Astrocyte of the cerebellum (primary cell): Measurements from ENCODE around the gene TNFRSF12A.

ENCODE experiments used
- DNase-seq: peaks from one replicate; pipeline ENCODE4 v3.0.0-alpha.2; 2011; ENCODE audit warnings: low read depth
- H3K4me3 ChIP-seq: 2 replicates; pipeline ENCODE4 v1.5.1; 2011; ENCODE audit warnings: mild to moderate bottlenecking, low read depth, low read length, moderate library complexity
- in situ Hi-C: cut with HindIII; loops from 2 replicates; pipeline ENCODE4 v1.10.0; 2017; ENCODE audit warnings: low sequenced_read_pairs
- TF ChIP-seq, protein P1 (sequence below): IDR thresholded peaks from 2 replicates; pipeline ENCODE4 v1.5.1; 2012; ENCODE audit warnings: low read length, low read depth, moderate library complexity, mild to moderate bottlenecking; ENCODE audit errors: missing control alignments

Gene TNFRSF12A

DNA sequence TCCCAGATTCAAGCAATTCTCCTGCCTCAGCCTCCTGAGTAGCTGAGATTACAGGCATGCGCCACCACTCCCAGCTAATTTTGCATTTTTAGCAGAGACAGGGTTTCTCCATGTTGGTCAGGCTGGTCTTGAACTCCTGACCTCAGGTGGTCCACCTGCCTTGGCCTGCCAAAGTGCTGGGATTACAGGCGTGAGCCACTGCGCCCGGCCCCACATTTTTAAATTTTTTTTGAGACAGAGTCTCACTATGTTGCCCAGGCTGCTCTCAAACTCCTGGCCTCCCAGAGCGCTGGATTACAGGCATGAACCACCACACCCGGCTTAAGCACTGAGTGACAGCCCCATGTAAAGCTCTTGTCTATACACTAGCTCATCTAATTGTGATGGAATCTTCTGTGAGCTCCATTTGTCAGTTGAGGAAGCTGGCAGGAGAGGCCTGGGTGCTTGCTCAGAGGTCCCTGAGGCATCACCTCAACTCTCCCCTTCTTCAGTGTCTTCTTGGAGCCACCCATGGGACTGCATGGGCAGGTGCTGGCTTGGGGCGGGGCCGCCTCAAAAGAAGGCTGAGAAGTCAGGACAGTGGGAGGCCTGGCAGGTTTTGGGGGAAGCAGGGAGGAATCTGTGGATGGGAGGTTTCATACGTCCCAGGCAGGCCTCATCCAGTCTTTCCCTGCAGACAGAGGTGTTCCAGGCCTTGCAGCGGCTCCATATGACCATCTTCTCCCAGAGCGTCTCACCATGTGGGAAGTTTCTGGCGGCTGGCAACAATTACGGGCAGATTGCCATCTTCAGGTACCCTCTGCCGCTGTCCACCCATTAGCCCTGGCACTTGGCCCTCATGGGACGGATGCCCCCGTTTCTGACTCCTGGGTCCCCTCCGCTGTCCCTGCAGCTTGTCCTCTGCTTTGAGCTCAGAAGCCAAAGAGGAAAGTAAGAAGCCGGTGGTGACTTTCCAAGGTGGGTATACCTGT is 5.1 kb downstream of the TNFRSF12A start:
- no peak overlapping the region for H3K4me3 ChIP-seq
- TF ChIP-seq, protein P1, sequence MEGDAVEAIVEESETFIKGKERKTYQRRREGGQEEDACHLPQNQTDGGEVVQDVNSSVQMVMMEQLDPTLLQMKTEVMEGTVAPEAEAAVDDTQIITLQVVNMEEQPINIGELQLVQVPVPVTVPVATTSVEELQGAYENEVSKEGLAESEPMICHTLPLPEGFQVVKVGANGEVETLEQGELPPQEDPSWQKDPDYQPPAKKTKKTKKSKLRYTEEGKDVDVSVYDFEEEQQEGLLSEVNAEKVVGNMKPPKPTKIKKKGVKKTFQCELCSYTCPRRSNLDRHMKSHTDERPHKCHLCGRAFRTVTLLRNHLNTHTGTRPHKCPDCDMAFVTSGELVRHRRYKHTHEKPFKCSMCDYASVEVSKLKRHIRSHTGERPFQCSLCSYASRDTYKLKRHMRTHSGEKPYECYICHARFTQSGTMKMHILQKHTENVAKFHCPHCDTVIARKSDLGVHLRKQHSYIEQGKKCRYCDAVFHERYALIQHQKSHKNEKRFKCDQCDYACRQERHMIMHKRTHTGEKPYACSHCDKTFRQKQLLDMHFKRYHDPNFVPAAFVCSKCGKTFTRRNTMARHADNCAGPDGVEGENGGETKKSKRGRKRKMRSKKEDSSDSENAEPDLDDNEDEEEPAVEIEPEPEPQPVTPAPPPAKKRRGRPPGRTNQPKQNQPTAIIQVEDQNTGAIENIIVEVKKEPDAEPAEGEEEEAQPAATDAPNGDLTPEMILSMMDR = no peak
- in situ Hi-C loops = no loop called here
- DNase-seq = no peak

DNA sequence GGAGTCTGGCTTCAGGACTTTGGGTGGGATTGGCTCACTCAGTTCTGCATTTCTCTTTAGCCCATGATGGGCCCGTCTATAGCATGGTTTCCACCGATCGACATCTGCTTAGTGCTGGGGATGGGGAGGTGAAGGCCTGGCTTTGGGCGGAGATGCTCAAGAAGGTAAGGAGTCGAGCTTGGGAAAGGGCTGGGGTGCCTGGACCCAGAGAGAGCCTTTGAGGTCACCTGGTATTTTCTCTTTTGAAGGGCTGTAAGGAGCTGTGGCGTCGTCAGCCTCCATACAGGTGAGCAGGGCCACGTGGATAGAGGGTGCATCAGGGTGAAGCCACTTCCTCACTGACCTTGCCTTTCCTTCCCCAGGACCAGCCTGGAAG is 5.8 kb downstream of the TNFRSF12A start:
- TF ChIP-seq, protein P1 = no peak
- in situ Hi-C loops = no loop called here
- no peak overlapping the region for H3K4me3 ChIP-seq
- no peak for DNase-seq

DNA sequence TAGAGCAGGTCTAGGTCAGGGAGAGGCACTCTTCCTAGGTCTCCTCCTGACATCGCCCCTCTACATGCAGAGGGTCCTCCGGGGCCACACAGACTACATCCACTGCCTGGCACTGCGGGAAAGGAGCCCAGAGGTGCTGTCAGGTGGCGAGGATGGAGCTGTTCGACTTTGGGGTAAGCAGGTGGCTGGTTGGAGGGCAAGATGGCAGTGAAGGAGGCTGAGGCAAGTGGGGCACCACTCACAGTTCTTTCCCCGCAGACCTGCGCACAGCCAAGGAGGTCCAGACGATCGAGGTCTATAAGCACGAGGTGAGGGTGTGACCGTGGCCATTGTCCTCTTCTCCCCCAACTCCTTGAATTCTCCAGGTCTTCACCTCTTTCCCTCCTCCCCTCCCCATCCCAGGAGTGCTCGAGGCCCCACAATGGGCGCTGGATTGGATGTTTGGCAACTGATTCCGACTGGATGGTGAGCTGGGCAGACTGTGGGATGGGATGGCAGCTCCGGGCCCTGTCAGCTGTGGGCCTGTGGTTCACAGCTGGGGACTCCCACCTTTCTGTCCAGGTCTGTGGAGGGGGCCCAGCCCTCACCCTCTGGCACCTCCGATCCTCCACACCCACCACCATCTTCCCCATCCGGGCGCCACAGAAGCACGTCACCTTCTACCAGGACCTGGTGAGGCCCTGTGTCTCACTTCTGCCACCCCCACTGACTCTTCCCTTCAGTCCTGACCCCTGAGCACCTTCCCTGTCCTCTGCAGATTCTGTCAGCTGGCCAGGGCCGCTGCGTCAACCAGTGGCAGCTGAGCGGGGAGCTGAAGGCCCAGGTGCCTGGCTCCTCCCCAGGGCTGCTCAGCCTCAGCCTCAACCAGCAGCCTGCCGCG is 6.7 kb downstream of the TNFRSF12A start:
- DNase-seq = no peak
- H3K4me3 ChIP-seq = no peak overlapping the region
- TF ChIP-seq, protein P1 = no peak
- in situ Hi-C loops = no loop called here

DNA sequence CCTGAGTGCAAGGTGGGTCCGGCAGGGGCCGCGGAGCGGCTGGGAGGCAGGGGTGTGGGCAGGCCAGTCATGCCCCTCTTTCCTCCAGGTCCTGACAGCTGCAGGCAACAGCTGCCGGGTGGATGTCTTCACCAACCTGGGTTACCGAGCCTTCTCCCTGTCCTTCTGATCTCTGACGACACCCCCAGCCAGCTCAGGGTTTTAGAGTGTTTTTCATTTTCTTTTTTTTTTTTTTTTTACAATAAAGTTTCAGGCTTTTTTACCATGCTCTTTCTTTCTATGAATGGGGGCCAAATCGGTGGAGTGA is 7.3 kb downstream of the TNFRSF12A start:
- no peak overlapping the region for H3K4me3 ChIP-seq
- no peak for DNase-seq
- TF ChIP-seq, protein P1 = no peak
- in situ Hi-C loops = no loop called here

DNA sequence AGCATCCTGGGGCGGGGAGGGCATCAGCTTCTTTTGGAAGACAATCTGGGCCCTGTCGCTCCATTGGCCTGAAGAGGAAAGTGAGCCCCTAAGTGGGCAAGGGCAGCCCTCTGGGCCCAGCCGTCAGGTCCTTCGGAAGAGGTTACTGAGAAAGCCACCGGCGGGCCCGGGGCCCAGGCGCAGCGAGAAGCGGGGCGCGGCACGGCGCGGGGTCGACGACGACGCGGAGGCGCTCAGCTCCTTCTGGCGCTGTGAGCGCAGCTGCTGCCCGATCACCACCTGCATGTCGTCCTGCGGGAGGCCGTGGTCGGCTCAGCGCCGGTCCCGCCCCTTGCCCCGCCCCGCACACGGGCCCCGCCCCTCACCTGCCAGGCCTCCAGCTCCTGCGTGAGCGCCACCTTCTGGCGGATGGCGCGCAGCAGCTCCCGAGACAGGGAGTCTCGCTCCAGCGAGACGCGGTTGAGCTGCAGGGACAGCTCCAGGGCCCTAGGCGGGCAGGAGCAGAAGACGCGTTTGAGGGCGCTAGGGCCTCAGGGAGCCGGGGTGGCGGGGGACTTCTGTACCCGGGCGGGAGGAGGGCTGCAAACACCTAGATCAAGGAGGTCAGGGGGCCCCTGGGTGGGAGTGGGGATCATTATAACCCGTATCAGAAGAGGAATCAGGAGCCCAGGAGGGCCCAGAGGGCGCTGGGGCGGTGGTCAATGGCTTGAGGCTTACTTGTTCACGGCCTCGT is 8.0 kb downstream of the TNFRSF12A start:
- DNase-seq = peak; percentile 35
- in situ Hi-C loops = no loop called here
- H3K4me3 ChIP-seq = no peak overlapping the region
- TF ChIP-seq, protein P1 = peak; percentile 74

DNA sequence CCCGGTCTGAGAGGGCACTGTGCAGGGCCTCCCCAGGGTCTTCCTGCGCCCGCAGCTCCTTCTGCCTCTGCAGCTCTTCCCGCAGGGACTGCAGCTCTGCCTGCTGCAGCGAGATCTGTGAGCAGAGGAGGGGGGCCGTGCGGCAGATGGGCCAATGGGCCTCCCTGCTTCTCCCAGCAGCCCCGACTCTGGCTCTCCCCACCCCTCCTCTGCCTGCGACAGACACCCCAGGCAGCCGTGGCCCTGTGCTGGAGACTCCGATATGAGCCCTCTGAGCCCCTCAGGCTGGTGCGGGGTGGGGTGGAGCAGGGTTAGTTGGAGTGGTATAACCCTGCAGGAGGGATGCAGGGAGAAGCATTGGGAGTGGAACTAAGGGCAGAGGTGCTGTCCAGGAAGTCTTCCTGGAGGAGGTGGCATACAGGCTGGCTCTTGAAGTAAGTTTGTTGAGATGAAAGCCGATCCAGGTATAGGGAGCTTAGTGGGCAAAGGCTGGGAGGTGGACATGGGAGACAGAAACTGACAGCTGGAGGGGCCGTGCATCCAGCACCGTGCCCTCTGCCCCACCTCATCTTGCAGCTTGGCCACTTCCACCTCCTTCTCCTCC is 8.7 kb downstream of the TNFRSF12A start:
- H3K4me3 ChIP-seq = no peak overlapping the region

More for the DNA sequence above, 8.7 kb downstream of the TNFRSF12A start:
- in situ Hi-C loops = no loop called here
- no peak for DNase-seq
- TF ChIP-seq, protein P1 = no peak
